Natural killer cell (primary cell): ENCODE results near the gene TWF1. TPM values are rescaled to one million over a fixed set of nuclear protein-coding genes. Genes with fewer than 3 reads are reported as not detected.

Source experiments
- ATAC-seq, 3 donors: fragments of 150-1000 bp in 2 of 3; fragments of 200-7000 bp in 1 of 3; cut with Tn5 transposase; 1 replicate in 1 of 3; 2 replicates in 2 of 3; pipeline ENCODE4 v1.10.0; 2021; ENCODE audit warnings: mild to moderate bottlenecking in 2 of 3, moderate library complexity in 2 of 3
- DNase-seq, 2 donors: peaks; one replicate each; pipeline versions ENCODE4 v3.0.0 to v3.0.0-alpha.2; 2013 to 2021; ENCODE audit warnings: mixed read lengths in 1 of 2
- H3K27ac ChIP-seq: one replicate; pipeline ENCODE4 v1.5.1; 2013; ENCODE audit warnings: mild to moderate bottlenecking, low read length
- H3K27me3 ChIP-seq: one replicate; pipeline ENCODE4 v1.6.1; 2013; ENCODE audit warnings: low read length; ENCODE audit not compliant: control insufficient read depth, insufficient read depth
- H3K36me3 ChIP-seq: one replicate; pipeline ENCODE4 v1.6.1; 2013; ENCODE audit warnings: low read length; ENCODE audit not compliant: control insufficient read depth, insufficient read depth
- H3K4me1 ChIP-seq: one replicate; pipeline ENCODE4 v1.6.1; 2013; ENCODE audit warnings: low read length; ENCODE audit not compliant: control insufficient read depth, insufficient read depth
- H3K4me3 ChIP-seq: one replicate; pipeline ENCODE4 v1.5.1; 2013; ENCODE audit warnings: low read length
- H3K9me3 ChIP-seq: one replicate; pipeline ENCODE4 v1.6.1; 2013; ENCODE audit warnings: low read length; ENCODE audit not compliant: control insufficient read depth, insufficient read depth
- H3K27ac Mint-ChIP-seq, 2 donors: one replicate each; pipeline ENCODE4 v1.8.0; 2022; ENCODE audit warnings: mild to moderate bottlenecking in 2 of 2, mixed read lengths in 2 of 2, moderate library complexity in 1 of 2
- H3K27me3 Mint-ChIP-seq, 2 donors: one replicate each; pipeline ENCODE4 v1.8.0; 2022; ENCODE audit warnings: low read depth in 2 of 2, mixed read lengths in 2 of 2
- H3K36me3 Mint-ChIP-seq: one replicate; pipeline ENCODE4 v1.8.0; 2022; ENCODE audit warnings: mixed read lengths
- H3K4me1 Mint-ChIP-seq, 2 donors: one replicate each; pipeline ENCODE4 v1.8.0; 2022; ENCODE audit warnings: mixed read lengths in 2 of 2
- H3K4me3 Mint-ChIP-seq: one replicate; pipeline ENCODE4 v1.8.0; 2022; ENCODE audit warnings: mild to moderate bottlenecking, moderate library complexity, mixed read lengths
- H3K9me3 Mint-ChIP-seq, 2 donors: one replicate each; pipeline ENCODE4 v1.8.0; 2022; ENCODE audit warnings: mixed read lengths in 2 of 2
- CTCF ChIP-seq: fragments of 200-600 bp; IDR thresholded peaks from one replicate; pipeline ENCODE4 v1.8.0; 2022; ENCODE audit warnings: antibody characterized with exemption
- WGBS: methylation state at CpG from one replicate; pipeline ENCODE4 v1.1.7; 2013; ENCODE audit warnings: missing lambda C conversion rate; ENCODE audit not compliant: insufficient coverage; 5-methylcytosine and 5-hydroxymethylcytosine counted together
- intact Hi-C: fragments of 100-400 bp; cut with micrococcal nuclease; formaldehyde crosslinking; loops from one replicate; pipeline ENCODE4 v1.14.2; 2022
- total RNA-seq, 4 donors: library from RNA; stranded (reverse); fragments of 120-200 nt in 1 of 4; gene quantifications; one replicate each; pipeline versions ENCODE4 v1.2.3 to v1.2.4, GENCODE V29; 2013 to 2022

The TWF1 gene
- total RNA-seq, result 10 to 100 TPM; 68.0 to 75.5 (median 68.1) TPM
- total RNA-seq (2013), result 61.7 TPM

- Histone ChIP-seq H3K27ac (peak within 1 kb of the TSS; percentile 97), H3K4me1 (no peaks in the 10 kb centered on the region), H3K27me3 (no peaks in the 10 kb centered on the region), H3K9me3 (no peaks in the 10 kb centered on the region), H3K4me3 (peak within 1 kb of the TSS; percentile 93), H3K36me3 (peaks cover 18% of the 10 kb centered on the region)
- peak within 1 kb of the TSS; percentile 100 for H3K4me3 Mint-ChIP-seq
- peak; percentile 88 to 91 for DNase-seq
- peaks cover 28 to 29% of the 10 kb centered on the region in 2 donors for H3K4me1 Mint-ChIP-seq
- TF ChIP-seq CTCF, result no peak
- intact Hi-C loops, result loop anchor here (1.0 to 5.0 kb wide), 3 partner anchors 31 to 76 kb away; partner anchors contain the start of genes IRAK4, PUS7L and TMEM117
- no peaks in the 10 kb centered on the region for H3K9me3 Mint-ChIP-seq
- H3K36me3 Mint-ChIP-seq, result peaks cover 7% of the 10 kb centered on the region
- WGBS, result under 1% methylated on average over 87 of the region's 89 CpGs
- peaks cover 1 to 10% of the 10 kb centered on the region in 2 donors for H3K27me3 Mint-ChIP-seq
- peak within 1 kb of the TSS; percentile 95 to 98 for H3K27ac Mint-ChIP-seq
- peak; percentile 94 to 99 (median 96) for ATAC-seq
Measured at GRCh38 chr12:43805860-43806736, at the start of gene TWF1. TSS of gene TWF1 (minus strand) at chr12:43806317. CDS start at chr12:43806245, 72 bp downstream.

- no peaks in the 10 kb centered on the region for H3K27me3 ChIP-seq
Measured at GRCh38 chr12:43852744-43853143, 46.6 kb upstream of the TWF1 start.

GRCh38 chr12:43848786-43849185 lies 42.7 kb upstream of the TWF1 start:
- Histone ChIP-seq H3K4me1 (no peaks in the 10 kb centered on the region), H3K27me3 (no peaks in the 10 kb centered on the region), H3K9me3 (peaks cover 4% of the 10 kb centered on the region), H3K27ac (no peak overlapping the region), H3K4me3 (no peak overlapping the region), H3K36me3 (peaks cover 3% of the 10 kb centered on the region)
- no peak for ATAC-seq
- Mint-ChIP-seq H3K36me3 (peaks cover 19% of the 10 kb centered on the region), H3K9me3 (peaks cover 5 to 7% of the 10 kb centered on the region in 2 donors), H3K27ac (no peak overlapping the region), H3K4me1 (no peaks in the 10 kb centered on the region), H3K4me3 (no peak overlapping the region), H3K27me3 (no peaks in the 10 kb centered on the region)
- DNase-seq, result no peak
- intact Hi-C loops, result no loop called here
- WGBS, result 96% methylated on average over 3 of the region's 3 CpGs
- TF ChIP-seq CTCF, result no peak

More at GRCh38 chr12:43852744-43853143, 46.6 kb upstream of the TWF1 start:
- ATAC-seq (no peak), DNase-seq (no peak)
- intact Hi-C loops, result no loop called here
- peaks cover 1 to 2% of the 10 kb centered on the region in 2 donors for H3K9me3 Mint-ChIP-seq
- no CpG with 5 or more reads among the region's 1 CpG for WGBS
- Histone ChIP-seq H3K4me3 (no peak overlapping the region), H3K36me3 (no peaks in the 10 kb centered on the region), H3K9me3 (no peaks in the 10 kb centered on the region), H3K4me1 (no peaks in the 10 kb centered on the region), H3K27ac (no peak overlapping the region)
- no peaks in the 10 kb centered on the region for H3K4me1 Mint-ChIP-seq
- no peak for TF ChIP-seq CTCF
- no peak overlapping the region for H3K27ac Mint-ChIP-seq
- H3K36me3 Mint-ChIP-seq, result peaks cover 2% of the 10 kb centered on the region
- H3K27me3 Mint-ChIP-seq, result no peaks in the 10 kb centered on the region
- H3K4me3 Mint-ChIP-seq, result no peak overlapping the region
